CD14-positive monocyte (primary cell): Measurements from ENCODE around the gene GPR39. TPM values are rescaled to one million over a fixed set of nuclear protein-coding genes. Genes with fewer than 3 reads are reported as not detected.

ENCODE experiments used
- DNase-seq, 3 donors: peaks; one replicate each; pipeline ENCODE4 v3.0.0-alpha.2; 2011 to 2022
- H2AFZ ChIP-seq: 2 replicates; pipeline ENCODE4 v1.6.0; 2012; ENCODE audit warnings: mild to moderate bottlenecking, low read depth, low read length, inconsistent platforms; ENCODE audit not compliant: insufficient read depth, poor library complexity, severe bottlenecking
- H3K27ac ChIP-seq, 2 donors: 1 replicate in 1 of 2; 2 replicates in 1 of 2; pipeline ENCODE4 v1.5.1; 2012 to 2013; ENCODE audit warnings: low read length in 2 of 2, control low read depth in 1 of 2, inconsistent platforms in 1 of 2, low read depth in 1 of 2, mild to moderate bottlenecking in 1 of 2
- H3K27me3 ChIP-seq, 2 donors: one replicate each; pipeline versions ENCODE4 v1.6.0 to v1.6.1; 2011 to 2013; ENCODE audit warnings: low read length in 2 of 2; ENCODE audit not compliant: control insufficient read depth in 2 of 2, insufficient read depth in 2 of 2
- H3K36me3 ChIP-seq, 2 donors: replicated peaks in 1 of 2; 1 replicate in 1 of 2; 2 replicates in 1 of 2; pipeline versions ENCODE4 v1.5.1 to v1.6.1; 2012 to 2013; ENCODE audit warnings: low read length in 2 of 2, control low read depth in 1 of 2, inconsistent platforms in 1 of 2, mild to moderate bottlenecking in 1 of 2; ENCODE audit not compliant: insufficient read depth in 2 of 2, control insufficient read depth in 1 of 2
- H3K4me1 ChIP-seq, 2 donors: 1 replicate in 1 of 2; 2 replicates in 1 of 2; pipeline versions ENCODE4 v1.5.1 to v1.6.1; 2012 to 2013; ENCODE audit warnings: low read length in 2 of 2, control low read depth in 1 of 2, inconsistent platforms in 1 of 2, mild to moderate bottlenecking in 1 of 2, moderate library complexity in 1 of 2; ENCODE audit not compliant: insufficient read depth in 2 of 2, control insufficient read depth in 1 of 2
- H3K4me2 ChIP-seq: replicated peaks from 2 replicates; pipeline ENCODE3; 2012; ENCODE audit warnings: low read length, moderate library complexity, mild to moderate bottlenecking; ENCODE audit not compliant: poor library complexity, severe bottlenecking; ENCODE audit errors: extremely low read depth
- H3K4me3 ChIP-seq, 3 experiments: fragments of 200-600 bp in 1 of 3; sonication (generic) in 1 of 3; replicated peaks in 1 of 3; 1 replicate in 2 of 3; 2 replicates in 1 of 3; pipeline ENCODE4 v1.5.1; 2011 to 2013; ENCODE audit warnings: low read length in 3 of 3, mild to moderate bottlenecking in 3 of 3, control low read depth in 2 of 3, low read depth in 2 of 3, inconsistent platforms in 1 of 3, moderate library complexity in 1 of 3
- H3K79me2 ChIP-seq: 2 replicates; pipeline ENCODE4 v1.6.0; 2012; ENCODE audit warnings: mild to moderate bottlenecking, control low read depth, inconsistent platforms, low read length, moderate library complexity; ENCODE audit not compliant: insufficient read depth
- H3K9ac ChIP-seq: 2 replicates; pipeline ENCODE4 v1.6.0; 2017; ENCODE audit warnings: low read length, mild to moderate bottlenecking; ENCODE audit not compliant: insufficient read depth, poor library complexity, severe bottlenecking
- H3K9me3 ChIP-seq, 2 donors: replicated peaks in 1 of 2; 1 replicate in 1 of 2; 2 replicates in 1 of 2; pipeline versions ENCODE4 v1.5.1 to v1.6.1; 2012 to 2013; ENCODE audit warnings: low read length in 2 of 2, control low read depth in 1 of 2; ENCODE audit not compliant: control insufficient read depth in 1 of 2, insufficient read depth in 1 of 2
- H4K20me1 ChIP-seq: 2 replicates; pipeline ENCODE4 v1.6.0; 2012; ENCODE audit warnings: mild to moderate bottlenecking, low read length, control low read depth, moderate library complexity; ENCODE audit not compliant: insufficient read depth
- H3K27ac Mint-ChIP-seq, 7 donors: one replicate each; pipeline ENCODE4 v1.8.0; 2020; ENCODE audit warnings: mild to moderate bottlenecking in 7 of 7, mixed read lengths in 7 of 7, moderate library complexity in 6 of 7, inconsistent platforms in 2 of 7
- H3K27me3 Mint-ChIP-seq, 3 donors: one replicate each; pipeline ENCODE4 v1.8.0; 2021 to 2022; ENCODE audit warnings: low read depth in 3 of 3, mild to moderate bottlenecking in 3 of 3, mixed read lengths in 3 of 3, moderate library complexity in 3 of 3, inconsistent platforms in 1 of 3
- H3K36me3 Mint-ChIP-seq, 2 donors: one replicate each; pipeline ENCODE4 v1.8.0; 2020; ENCODE audit warnings: mixed read lengths in 2 of 2, inconsistent platforms in 1 of 2, mild to moderate bottlenecking in 1 of 2
- H3K4me1 Mint-ChIP-seq: one replicate; pipeline ENCODE4 v1.8.0; 2020; ENCODE audit warnings: mild to moderate bottlenecking, mixed read lengths
- H3K4me3 Mint-ChIP-seq, 2 donors: one replicate each; pipeline ENCODE4 v1.8.0; 2020; ENCODE audit warnings: mild to moderate bottlenecking in 2 of 2, mixed read lengths in 2 of 2, moderate library complexity in 1 of 2
- H3K9me3 Mint-ChIP-seq, 7 donors: one replicate each; pipeline ENCODE4 v1.8.0; 2020 to 2022; ENCODE audit warnings: mixed read lengths in 7 of 7, mild to moderate bottlenecking in 6 of 7, moderate library complexity in 6 of 7, inconsistent platforms in 2 of 7
- CTCF ChIP-seq: fragments of 200-600 bp; IDR thresholded peaks from one replicate; pipeline ENCODE4 v1.8.0; 2022; ENCODE audit warnings: antibody characterized with exemption, mild to moderate bottlenecking
- WGBS: methylation state at CpG from one replicate; pipeline ENCODE4 v1.1.5; 2013; ENCODE audit warnings: missing lambda C conversion rate; ENCODE audit not compliant: insufficient coverage; 5-methylcytosine and 5-hydroxymethylcytosine counted together
- intact Hi-C, 2 donors: fragments of 100-400 bp; cut with micrococcal nuclease; formaldehyde crosslinking; loops; one replicate each; pipeline versions ENCODE4 v1.15.0 to v1.15.1; 2023
- polyA plus RNA-seq, 3 donors: library from polyadenylated mRNA; depleted of rRNA in 1 of 3; unstranded in 2 of 3; stranded (reverse) in 1 of 3; fragments of 300-500 nt in 2 of 3; fragments of >200 nt in 1 of 3; fragmentation: Illumina TruSeq in 2 of 3; gene quantifications; 1 replicate in 2 of 3; 2 replicates in 1 of 3; pipeline ENCODE4 v1.2.3, GENCODE V29; 2012 to 2021

Gene GPR39
- polyA plus RNA-seq, 3 donors: 0.12 TPM; not detected in 2

GRCh38 chr2:132404056-132404455 lies 12.5 kb upstream of the GPR39 start:
- H3K27ac ChIP-seq: no peak overlapping the region
- TF ChIP-seq CTCF: no peak
- Mint-ChIP-seq H3K36me3 (no peaks in the 10 kb centered on the region), H3K4me1 (peaks cover 6% of the 10 kb centered on the region), H3K27me3 (peaks cover 1 to 10% (median 5%) of the 10 kb centered on the region in 3 donors), H3K27ac (no peak overlapping the region), H3K4me3 (no peak overlapping the region), H3K9me3 (peaks cover 2 to 11% (median 6%) of the 10 kb centered on the region in 7 donors)
- H3K36me3 ChIP-seq: no peaks in the 10 kb centered on the region
- H3K9ac ChIP-seq: no peak overlapping the region
- 99% methylated on average over 8 of the region's 8 CpGs for WGBS
- no peaks in the 10 kb centered on the region for H3K27me3 ChIP-seq
- no peak overlapping the region for H3K4me2 ChIP-seq
- H3K9me3 ChIP-seq: peaks cover 0 to 3% of the 10 kb centered on the region in 2 donors
- no peaks in the 10 kb centered on the region for H4K20me1 ChIP-seq
- peaks cover 5 to 6% of the 10 kb centered on the region in 2 donors for H3K4me1 ChIP-seq
- no peak for DNase-seq
- no peak overlapping the region for H3K4me3 ChIP-seq
- H2AFZ ChIP-seq: no peak overlapping the region
- H3K79me2 ChIP-seq: no peaks in the 10 kb centered on the region
- intact Hi-C loops: no loop called here

- Histone ChIP-seq H3K27me3 (no peaks in the 10 kb centered on the region), H3K4me3 (no peak overlapping the region), H3K4me2 (no peak overlapping the region), H3K9ac (no peak overlapping the region), H3K27ac (no peak overlapping the region), H3K4me1 (no peaks in the 10 kb centered on the region), H3K79me2 (no peaks in the 10 kb centered on the region), H2AFZ (no peak overlapping the region), H3K36me3 (no peaks in the 10 kb centered on the region), H3K9me3 (peaks cover 0 to 4% of the 10 kb centered on the region in 2 donors), H4K20me1 (no peaks in the 10 kb centered on the region)
- Mint-ChIP-seq H3K9me3 (peaks cover 1 to 11% (median 5%) of the 10 kb centered on the region in 7 donors), H3K36me3 (no peaks in the 10 kb centered on the region), H3K27ac (no peak overlapping the region), H3K27me3 (peaks cover 3 to 14% (median 7%) of the 10 kb centered on the region in 3 donors), H3K4me1 (no peaks in the 10 kb centered on the region), H3K4me3 (no peak overlapping the region)
- no peak for DNase-seq
- no peak for TF ChIP-seq CTCF
- 50% methylated on average over 2 of the region's 2 CpGs for WGBS
- intact Hi-C loops: no loop called here
Observed at GRCh38 chr2:132407784-132408183, 8.8 kb upstream of the GPR39 start.
